Activated CD4-positive, alpha-beta T cell treated with anti-CD3 and anti-CD28 coated beads, Interleukin-2, amount 50 U/mL, for 24 hours (primary cell): Measurements from ENCODE around the gene ASPA.
"Not testable (repeated sequence)": the region's sequence is repeated elsewhere in the genome, so short reads cannot be mapped to it uniquely, and the experiment has no call there.

ENCODE experiments used
- DNase-seq, 2 donors: peaks; one replicate each; pipeline ENCODE4 v3.0.0-alpha.2; 2020; ENCODE audit warnings: low read depth in 1 of 2, low spot score in 1 of 2

The ASPA gene

GRCh38 chr17:3507071-3507470 is 31.3 kb downstream of the ASPA start:
- DNase-seq = no peak

GRCh38 chr17:3507869-3508268 is 32.1 kb downstream of the ASPA start:
- no peak for DNase-seq

GRCh38 chr17:3510090-3510489 is 34.3 kb downstream of the ASPA start:
- no peak for DNase-seq

GRCh38 chr17:3511852-3512504 is 36.2 kb downstream of the ASPA start:
- no peak for DNase-seq

DNA sequence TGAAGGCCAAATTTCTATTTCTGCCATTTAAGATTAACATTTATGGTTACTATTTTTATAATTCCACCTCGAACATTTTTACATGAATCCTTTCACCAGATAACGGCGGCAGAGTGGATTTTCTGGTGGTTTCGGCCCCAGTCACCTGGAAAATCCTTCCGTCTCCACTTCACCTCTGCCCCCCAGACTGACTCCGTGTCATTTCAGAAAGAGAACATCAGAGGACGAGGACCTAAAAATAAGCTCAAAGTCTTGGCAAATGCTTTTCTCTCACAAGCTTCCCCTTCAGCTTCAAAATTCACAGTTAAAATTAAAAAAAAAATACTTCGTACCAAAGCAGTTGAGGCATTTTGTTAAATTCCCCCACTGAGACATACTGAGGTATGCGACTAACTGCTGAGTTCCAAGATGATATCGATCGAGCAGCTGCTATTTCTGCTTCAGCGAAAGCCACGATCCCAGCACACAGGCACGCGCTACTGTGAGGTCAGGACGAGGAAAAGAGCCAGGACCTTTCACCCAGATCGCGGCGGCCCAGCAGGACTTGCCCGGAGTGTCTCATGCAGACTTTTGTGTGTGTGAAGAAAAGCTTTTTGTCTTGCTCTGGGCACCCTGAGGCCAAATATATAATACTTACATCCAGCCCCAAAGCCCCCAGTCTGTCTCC is 36.8 kb downstream of the ASPA start:
- no peak for DNase-seq

- DNase-seq = no peak
These were observed 37.7 kb downstream of the ASPA start for GRCh38 chr17:3513305-3514035.

DNA sequence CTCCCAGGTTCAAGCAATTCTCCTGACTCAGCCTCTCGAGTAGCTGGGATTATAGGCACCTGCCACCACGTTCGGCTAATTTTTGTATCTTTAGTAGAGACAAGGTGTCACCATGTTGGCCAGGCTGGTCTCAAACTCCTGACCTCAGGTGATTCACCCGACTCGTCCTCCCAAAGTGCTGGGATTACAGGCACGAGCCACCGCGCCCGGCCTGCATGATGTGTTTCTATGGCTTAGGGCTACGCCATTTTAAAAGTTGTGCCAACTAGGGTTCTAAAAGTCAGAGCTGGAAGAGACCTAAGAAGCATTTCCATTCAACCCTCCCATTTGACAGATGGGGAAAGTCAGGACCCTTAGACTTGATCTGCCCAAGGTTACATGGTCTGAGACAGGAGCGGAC is 38.4 kb downstream of the ASPA start:
- DNase-seq = not testable (repeated sequence)

DNA sequence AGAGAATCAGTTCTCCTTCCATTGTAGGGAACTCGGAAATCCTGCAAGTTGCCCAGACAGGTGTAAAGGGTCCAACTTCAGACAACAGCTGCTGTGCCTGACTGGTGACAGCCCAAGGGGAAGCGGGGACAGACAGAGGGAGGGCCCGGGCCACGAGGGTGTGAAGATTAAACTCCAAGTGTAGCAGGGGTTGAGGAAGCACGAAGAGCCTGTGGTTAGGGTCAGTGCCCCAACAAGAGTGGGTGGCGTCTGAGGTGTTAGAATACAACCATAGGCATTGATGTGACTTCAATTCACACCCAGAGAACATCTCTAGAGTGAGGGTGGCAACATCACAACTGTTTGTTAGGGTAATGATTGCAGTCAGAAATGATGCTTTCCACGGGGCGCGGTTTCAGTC is 39.1 kb downstream of the ASPA start:
- DNase-seq = no peak

GRCh38 chr17:3519472-3519871 is 43.7 kb downstream of the ASPA start:
- DNase-seq = not testable (repeated sequence)

- DNase-seq = no peak
These were observed 48.2 kb downstream of the ASPA start for GRCh38 chr17:3524024-3524423.

DNA sequence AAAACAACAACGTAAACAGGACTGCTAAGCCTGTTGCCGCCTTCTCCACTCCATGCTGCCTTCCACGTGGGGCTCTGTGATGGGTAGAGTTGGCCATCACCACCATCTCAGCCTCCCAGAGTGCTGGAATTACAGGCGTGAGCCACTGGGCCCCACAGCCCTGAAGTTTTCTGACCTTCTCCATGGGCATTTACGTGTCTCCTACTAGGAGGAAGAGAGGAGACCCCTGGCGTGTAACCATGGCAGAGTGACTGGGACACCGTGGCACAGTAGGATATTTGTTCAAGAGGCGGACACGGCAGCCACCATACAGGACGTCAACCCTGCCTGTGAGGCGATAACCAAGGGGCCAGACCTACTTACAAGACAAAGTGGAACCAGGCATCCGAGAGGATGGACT is 50.7 kb downstream of the ASPA start:
- DNase-seq = no peak

DNA sequence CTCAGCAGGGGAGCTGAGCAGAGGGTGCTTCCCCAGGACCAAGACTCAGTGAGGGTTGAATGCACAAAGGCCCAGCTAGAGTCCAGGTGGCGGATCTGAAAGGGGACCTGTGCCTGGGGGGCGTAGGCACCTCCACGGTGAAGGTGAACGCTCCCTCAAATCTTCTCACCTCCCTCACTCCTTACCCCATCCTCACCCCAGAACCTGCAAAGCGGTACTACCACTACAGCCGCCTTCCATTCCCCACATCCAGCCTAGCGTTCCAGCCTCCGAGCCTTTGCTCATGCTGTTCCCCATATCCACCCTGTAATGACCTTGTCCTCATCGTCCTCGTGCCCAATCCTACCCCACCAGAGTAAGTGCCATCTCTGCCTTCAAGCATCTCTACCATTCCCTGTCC is 51.2 kb downstream of the ASPA start:
- DNase-seq = no peak

DNA sequence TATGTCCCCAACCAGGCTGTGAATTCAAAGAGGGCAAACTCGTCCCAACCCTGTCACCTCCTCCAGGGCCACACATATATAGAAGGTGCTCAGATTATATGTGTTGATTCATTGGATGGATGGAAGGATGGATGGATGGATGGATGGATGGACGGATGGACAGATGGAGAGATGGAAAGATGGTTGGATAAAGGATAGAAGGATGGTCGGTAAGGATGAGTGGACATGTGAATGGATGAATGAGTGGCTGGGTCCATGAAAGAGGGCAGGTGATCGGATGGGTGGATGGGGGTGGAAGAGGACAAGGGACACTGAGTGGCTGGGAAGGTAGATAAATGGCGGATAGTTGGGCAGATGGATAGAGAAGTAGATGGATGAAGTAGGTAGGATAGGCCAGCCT is 51.7 kb downstream of the ASPA start:
- no peak for DNase-seq

DNA sequence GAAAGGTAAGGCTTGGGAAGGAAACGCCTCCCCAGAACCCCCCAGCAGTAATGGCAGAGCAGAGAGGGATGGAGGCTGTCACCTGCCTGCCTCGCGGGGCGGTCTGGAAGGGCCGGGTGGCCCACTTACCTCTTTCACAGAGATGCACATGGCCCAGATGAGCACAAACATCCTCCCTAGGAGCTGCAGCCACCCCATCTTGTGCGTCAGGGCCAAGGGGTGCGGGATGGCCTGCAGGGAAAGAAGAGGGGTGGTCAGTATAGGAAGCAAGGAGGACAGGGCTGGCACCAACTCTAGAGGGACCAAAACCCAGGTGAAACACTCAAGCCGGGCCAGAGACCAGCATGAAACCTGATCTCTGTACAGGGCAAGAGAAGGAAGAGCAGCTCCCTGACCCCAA is 52.1 kb downstream of the ASPA start:
- DNase-seq = no peak

- no peak for DNase-seq
These were observed 52.6 kb downstream of the ASPA start for GRCh38 chr17:3528403-3528851.

DNA sequence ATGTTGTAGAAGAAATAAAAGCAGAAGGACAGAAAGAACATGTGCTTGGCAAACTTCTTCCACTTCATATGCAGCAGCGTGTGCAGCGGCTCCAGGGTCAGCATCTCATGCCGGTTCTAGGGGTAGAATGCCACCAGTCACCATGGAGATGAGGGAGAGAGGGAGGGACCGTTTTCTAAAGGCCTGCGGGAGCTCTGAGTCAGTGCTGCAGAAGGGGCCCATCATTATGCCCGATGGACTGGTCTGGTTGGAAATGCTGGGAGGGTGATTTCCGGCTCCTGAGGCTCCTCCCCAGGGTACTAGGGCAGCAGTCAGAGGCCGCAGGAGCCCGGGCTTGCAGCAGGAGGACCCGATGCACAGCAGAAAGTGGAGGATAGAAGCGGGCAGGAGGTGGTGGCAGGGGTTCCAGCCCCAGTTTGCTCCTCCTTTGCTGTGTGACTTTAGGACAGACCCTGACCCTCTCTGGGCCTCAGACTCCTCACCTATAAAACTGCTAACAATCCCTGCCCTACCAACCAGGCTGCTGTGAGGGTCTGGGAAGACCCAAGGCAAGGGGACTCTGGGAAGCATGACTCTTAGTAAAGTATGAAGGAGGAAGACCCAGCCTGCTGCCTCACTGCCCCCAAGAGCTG is 53.2 kb downstream of the ASPA start:
- no peak for DNase-seq

DNA sequence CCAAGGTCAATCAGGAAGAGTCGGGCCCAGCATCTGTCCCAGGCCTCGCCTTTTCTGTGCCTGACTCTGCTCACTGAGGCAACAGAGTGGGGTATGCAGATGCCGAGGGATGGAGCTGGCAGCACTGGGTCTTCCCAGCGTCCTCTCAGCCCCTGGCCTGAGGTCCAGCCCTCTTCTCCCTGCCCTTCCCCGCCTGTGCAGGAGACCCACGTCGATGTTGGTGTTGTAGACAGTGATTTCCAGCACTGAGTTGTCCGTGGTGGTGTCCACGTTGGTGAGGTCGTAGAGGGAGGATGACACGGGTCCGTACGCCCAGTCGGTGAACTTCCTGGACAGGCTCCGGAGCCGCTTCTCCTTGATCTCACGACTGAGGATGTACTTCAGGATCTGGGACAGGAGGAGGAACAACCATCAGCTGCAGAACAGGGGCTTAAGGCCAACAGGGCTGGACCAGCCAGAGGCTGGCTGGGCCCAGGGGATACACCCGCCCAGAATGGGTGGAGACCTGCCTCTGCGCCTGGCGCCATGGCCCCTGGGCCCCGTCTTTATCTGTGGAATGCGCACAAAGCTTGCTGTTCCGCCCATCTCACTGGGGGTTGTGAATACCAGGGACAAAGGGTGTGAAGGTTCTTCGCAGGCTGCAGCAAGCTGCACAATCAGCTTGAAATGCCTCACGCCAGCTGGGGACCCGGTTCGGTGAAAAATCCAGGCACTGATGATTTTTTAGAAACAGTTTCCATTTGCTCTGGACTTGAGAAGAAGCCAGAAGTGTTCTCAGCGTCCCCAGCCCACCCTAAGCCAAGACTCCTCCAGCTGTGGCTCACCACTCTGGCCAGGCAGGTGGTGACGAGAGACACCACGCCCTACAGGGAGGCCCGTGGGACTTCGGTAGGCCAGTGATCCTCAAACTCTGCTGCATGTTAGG is 54.3 kb downstream of the ASPA start:
- DNase-seq = no peak

DNA sequence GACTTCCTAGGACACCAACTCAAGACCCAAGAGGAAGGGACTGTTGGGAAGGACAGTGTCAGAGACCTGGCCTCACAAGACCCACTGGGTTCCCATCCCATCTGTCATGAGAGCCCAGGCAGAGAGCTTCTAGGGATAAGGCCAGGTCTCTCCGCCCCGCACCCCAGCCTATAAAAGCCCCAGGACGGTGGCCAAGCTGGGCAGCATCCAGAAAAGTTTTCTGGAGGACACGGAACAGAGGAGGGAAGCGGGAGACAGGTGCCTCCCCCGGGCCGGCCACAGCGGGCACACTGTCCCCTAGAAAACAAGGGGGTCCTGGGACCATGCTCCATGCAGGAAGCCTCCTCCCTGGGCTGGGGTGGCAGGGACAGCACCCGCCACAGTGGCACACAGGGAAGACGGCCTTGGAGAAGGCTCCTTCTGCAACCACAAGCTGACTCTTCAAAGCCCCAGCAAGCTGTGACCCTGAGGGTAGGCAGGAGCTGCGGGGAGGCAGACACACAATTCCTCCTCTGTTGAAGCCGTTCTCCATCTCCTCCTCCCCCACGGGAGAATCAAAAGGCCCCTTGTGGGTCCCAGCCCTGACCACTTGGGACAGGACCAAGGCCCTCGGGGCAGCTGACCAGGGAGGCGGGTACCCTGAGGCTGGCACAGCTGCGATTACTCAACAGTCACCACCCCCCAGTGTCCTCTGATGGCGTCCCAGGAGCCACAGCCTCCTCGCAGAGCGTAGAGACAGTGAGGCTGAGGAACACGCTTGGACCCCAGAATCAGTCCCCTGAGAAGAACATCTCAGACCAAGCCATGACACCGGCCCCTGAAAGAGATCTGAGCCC is 55.7 kb downstream of the ASPA start:
- DNase-seq = no peak

DNA sequence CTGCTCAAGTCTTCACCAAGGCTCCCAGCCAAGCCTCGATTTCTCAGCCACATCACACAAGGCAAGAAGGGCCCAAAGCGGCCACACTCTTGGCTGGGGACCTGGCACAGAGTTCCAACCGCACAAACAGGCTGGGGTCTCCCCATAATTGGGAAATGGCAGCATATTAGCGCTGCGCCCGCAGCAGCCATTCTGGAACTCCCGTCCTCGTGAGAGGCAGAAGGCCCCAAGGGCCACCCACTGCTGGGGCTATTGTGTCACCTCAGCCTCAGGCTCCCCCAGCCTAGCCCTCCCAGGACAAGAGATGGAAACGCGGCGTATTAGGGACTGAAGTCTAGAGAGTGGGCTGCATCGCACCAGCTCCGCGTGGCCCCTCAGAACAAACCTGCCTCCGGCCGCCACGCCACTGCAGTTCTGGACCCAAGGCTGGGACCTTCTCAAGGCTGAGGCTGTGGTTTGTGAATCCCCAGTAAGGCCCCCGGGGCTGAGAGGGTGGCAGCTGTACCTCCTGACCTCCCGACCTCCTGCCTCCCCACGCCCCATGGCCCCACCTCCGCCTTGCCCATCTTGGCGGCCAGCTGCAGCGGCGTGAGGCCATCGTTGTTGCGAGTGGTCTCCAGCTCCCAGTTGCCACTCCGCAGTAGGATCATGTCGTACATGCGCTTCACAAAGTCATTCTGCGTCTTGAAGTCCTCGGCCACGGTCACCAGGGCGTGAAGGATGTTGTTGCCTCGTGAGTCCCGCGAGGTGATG is 56.5 kb downstream of the ASPA start:
- DNase-seq = no peak
